HL-60 (cell line): Measurements from ENCODE around the gene TATDN3.
"Not testable (repeated sequence)": the region's sequence is repeated elsewhere in the genome, so short reads cannot be mapped to it uniquely, and the experiment has no call there.

Source experiments
- DNase-seq, 2 experiments: peaks; one replicate each; pipeline ENCODE4 v3.0.0-alpha.2; 2010 to 2020; ENCODE audit warnings: low read depth in 1 of 2, low spot score in 1 of 2
- H3K27ac ChIP-seq: fragments of 250-450 bp; sonication (Bioruptor Pico); replicated peaks from 2 replicates; pipeline ENCODE4 v1.5.1; 2020; ENCODE audit warnings: mild to moderate bottlenecking, moderate library complexity
- H3K27me3 ChIP-seq: fragments of 250-450 bp; sonication (Bioruptor Pico); 2 replicates; pipeline ENCODE4 v1.5.1; 2021; ENCODE audit warnings: mild to moderate bottlenecking, moderate library complexity; ENCODE audit not compliant: insufficient read depth, poor library complexity, severe bottlenecking
- H3K4me3 ChIP-seq: replicated peaks from 2 replicates; pipeline ENCODE4 v1.5.1; 2011; ENCODE audit warnings: mild to moderate bottlenecking, control low read depth, low read length; ENCODE audit not compliant: insufficient read depth
- GABPA ChIP-seq: IDR thresholded peaks from 2 replicates; pipeline ENCODE4 v1.6.1; 2012; ENCODE audit warnings: low read depth
- POLR2AphosphoS5 ChIP-seq: IDR thresholded peaks from 2 replicates; pipeline ENCODE4 v1.6.1; 2012; ENCODE audit warnings: low read depth
- SPI1 ChIP-seq: IDR thresholded peaks from 2 replicates; pipeline ENCODE4 v1.6.1; 2012; ENCODE audit warnings: low read depth, mild to moderate bottlenecking, borderline replicate concordance
- TF ChIP-seq, protein P1 (sequence below): IDR thresholded peaks from 2 replicates; pipeline ENCODE4 v1.6.1; 2012; ENCODE audit warnings: low read depth; ENCODE audit not compliant: insufficient replicate concordance
- TF ChIP-seq, protein P2 (sequence below): IDR thresholded peaks from one replicate; pipeline ENCODE4 v1.5.1; 2011; ENCODE audit warnings: low read length, control low read depth, inconsistent platforms; ENCODE audit not compliant: insufficient read depth

Gene TATDN3

DNA sequence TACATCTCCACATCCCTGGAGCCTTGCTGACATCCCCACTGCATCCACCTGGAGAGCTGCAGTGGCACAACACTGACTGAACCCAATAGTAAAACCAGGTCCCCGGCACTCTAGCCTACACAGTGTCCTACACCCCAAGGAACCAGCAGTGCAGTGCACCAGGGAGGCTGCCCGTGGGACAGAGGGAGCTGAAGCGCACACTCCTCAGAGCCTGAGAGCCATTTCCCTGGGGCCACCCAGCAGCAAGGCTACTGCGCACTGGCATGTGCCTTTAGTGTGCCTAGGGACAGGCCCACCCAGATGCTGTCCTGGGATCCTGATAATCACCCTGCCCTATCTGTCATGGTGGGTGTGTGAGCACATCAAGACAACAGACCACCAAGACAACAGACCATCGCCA, 32.0 kb upstream of the TATDN3 start:
- no peak for DNase-seq
- TF ChIP-seq, protein P1, sequence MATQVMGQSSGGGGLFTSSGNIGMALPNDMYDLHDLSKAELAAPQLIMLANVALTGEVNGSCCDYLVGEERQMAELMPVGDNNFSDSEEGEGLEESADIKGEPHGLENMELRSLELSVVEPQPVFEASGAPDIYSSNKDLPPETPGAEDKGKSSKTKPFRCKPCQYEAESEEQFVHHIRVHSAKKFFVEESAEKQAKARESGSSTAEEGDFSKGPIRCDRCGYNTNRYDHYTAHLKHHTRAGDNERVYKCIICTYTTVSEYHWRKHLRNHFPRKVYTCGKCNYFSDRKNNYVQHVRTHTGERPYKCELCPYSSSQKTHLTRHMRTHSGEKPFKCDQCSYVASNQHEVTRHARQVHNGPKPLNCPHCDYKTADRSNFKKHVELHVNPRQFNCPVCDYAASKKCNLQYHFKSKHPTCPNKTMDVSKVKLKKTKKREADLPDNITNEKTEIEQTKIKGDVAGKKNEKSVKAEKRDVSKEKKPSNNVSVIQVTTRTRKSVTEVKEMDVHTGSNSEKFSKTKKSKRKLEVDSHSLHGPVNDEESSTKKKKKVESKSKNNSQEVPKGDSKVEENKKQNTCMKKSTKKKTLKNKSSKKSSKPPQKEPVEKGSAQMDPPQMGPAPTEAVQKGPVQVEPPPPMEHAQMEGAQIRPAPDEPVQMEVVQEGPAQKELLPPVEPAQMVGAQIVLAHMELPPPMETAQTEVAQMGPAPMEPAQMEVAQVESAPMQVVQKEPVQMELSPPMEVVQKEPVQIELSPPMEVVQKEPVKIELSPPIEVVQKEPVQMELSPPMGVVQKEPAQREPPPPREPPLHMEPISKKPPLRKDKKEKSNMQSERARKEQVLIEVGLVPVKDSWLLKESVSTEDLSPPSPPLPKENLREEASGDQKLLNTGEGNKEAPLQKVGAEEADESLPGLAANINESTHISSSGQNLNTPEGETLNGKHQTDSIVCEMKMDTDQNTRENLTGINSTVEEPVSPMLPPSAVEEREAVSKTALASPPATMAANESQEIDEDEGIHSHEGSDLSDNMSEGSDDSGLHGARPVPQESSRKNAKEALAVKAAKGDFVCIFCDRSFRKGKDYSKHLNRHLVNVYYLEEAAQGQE, result no peak
- TF ChIP-seq SPI1 (no peak), POLR2AphosphoS5 (no peak), GABPA (no peak)
- TF ChIP-seq, protein P2, sequence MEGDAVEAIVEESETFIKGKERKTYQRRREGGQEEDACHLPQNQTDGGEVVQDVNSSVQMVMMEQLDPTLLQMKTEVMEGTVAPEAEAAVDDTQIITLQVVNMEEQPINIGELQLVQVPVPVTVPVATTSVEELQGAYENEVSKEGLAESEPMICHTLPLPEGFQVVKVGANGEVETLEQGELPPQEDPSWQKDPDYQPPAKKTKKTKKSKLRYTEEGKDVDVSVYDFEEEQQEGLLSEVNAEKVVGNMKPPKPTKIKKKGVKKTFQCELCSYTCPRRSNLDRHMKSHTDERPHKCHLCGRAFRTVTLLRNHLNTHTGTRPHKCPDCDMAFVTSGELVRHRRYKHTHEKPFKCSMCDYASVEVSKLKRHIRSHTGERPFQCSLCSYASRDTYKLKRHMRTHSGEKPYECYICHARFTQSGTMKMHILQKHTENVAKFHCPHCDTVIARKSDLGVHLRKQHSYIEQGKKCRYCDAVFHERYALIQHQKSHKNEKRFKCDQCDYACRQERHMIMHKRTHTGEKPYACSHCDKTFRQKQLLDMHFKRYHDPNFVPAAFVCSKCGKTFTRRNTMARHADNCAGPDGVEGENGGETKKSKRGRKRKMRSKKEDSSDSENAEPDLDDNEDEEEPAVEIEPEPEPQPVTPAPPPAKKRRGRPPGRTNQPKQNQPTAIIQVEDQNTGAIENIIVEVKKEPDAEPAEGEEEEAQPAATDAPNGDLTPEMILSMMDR, result no peak
- Histone ChIP-seq H3K4me3 (no peak overlapping the region), H3K27me3 (no peaks in the 10 kb centered on the region), H3K27ac (no peak overlapping the region)

DNA sequence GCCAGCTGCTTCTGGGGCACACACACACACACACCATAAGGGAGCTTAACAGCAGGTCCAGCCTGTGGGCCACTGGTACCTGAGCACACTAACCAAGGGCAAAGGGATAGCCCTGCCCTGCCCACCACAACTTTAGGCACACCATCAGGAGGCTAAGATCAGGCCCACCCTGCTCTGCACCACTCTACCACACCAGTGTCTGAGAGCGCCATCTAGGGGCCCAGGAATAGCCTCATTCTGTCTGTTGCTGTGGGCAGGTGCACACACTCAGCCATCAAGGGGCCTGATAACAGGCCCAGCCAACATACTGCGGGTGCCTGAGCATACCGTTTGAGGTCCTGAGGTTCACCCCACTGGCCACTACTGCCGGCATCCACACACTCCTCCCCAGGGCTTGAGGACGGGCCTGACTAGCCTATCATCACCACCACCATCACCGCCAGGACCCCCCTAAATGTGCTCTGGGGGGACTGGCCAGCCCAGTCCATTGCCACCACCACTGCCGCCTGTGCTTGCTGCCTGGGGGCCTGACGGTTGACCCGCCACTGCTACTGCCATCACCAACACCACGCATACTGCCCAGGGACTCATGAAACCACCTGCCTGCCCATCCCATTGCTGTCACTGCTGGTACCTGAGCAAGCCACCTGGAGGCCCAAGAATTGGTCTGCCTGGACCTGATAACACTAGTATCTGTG, 31.4 kb upstream of the TATDN3 start:
- Histone ChIP-seq H3K27ac (no peak overlapping the region), H3K4me3 (no peak overlapping the region), H3K27me3 (no peaks in the 10 kb centered on the region)
- no peak for DNase-seq
- no peak for TF ChIP-seq POLR2AphosphoS5
- TF ChIP-seq, protein P2, result peak; percentile 35

DNA sequence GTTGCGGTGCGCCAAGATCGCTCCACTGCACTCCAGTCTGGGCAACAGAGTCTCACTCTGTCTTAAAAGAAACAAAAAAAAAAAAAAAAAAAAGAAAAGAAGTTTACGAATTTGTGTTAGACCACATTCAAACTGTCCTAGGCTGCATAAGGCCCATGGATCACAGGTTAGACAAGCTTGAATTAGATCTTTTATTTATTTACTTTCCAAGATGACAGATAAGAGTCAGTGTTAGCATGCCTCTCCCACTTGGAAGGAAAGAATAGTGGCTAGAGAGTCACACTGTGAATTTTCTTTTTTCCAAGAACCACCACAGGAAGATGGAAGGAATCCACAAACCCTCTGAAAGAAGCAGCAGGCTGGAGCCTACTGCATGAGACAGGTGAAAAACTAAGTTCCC, 29.5 kb upstream of the TATDN3 start:
- Histone ChIP-seq H3K27me3 (no peaks in the 10 kb centered on the region), H3K4me3 (no peak overlapping the region), H3K27ac (no peak overlapping the region)
- TF ChIP-seq GABPA (no peak), SPI1 (no peak), POLR2AphosphoS5 (no peak)
- TF ChIP-seq, protein P2, result no peak
- TF ChIP-seq, protein P1, result no peak
- no peak for DNase-seq

DNA sequence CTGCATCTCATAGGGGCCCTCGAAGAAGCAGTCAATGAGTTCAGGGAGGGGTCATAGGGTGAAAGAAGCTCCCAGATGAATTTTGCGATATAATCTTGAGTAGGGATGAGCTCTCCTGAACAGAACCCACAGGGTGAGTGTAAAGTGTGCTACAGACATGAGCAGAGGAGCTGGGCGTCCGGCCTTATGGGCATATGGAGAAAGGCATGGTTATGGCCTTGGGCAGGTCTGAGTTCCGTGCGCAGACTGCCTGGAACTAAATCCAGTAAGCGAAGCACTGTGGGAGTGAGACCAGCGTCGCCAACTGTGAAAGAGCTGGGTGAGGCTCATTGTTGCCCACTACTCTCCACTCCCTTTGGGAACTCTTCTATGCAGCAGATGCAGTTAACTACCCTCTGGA, 28.9 kb upstream of the TATDN3 start:
- TF ChIP-seq, protein P2, result no peak
- TF ChIP-seq, protein P1, result no peak
- Histone ChIP-seq H3K27ac (no peak overlapping the region), H3K4me3 (no peak overlapping the region), H3K27me3 (no peaks in the 10 kb centered on the region)
- no peak for DNase-seq

DNA sequence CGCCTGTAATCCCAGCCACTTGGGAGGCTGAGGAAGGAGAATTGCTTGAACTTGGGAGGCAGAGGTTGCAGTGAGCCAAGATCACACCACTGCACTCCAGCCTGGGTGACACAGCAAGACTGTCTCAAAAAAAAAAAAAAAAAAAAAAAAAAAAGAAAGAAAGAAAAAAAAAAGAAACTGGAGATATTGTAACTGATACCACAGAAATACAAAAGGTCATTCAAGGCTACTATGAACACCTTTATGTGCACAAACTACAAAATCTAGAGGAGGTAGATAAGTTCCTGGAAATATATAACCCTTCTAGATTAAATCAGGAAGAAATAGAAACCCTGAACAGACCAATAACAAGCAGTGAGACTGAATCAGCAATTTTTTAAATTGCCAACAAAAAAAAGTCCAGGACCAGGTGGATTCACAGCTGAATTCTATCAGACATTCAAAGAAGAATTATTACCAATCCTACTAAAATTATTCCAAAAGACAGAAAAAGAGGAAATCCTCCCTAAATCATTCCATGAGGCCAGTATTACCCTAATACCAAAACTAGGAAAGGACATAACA, 26.9 kb upstream of the TATDN3 start:
- not testable (repeated sequence) for H3K27ac ChIP-seq, DNase-seq, H3K27me3 ChIP-seq, H3K4me3 ChIP-seq
